Progenitor cell of endocrine pancreas (in vitro differentiated cells): ENCODE measurements around the gene PDE3A. TPM values are rescaled to one million over a fixed set of nuclear protein-coding genes. Genes with fewer than 3 reads are reported as not detected.
"Not testable (repeated sequence)": the region's sequence is repeated elsewhere in the genome, so short reads cannot be mapped to it uniquely, and the experiment has no call there.

Source experiments
- DNase-seq: peaks from one replicate; pipeline ENCODE4 v3.0.0; 2021; ENCODE audit warnings: low spot score; ENCODE audit not compliant: unreplicated experiment
- H3K27ac Mint-ChIP-seq: 2 replicates; pipeline ENCODE4 v1.8.0; 2021; ENCODE audit warnings: mild to moderate bottlenecking, moderate library complexity, mixed read lengths
- H3K27me3 Mint-ChIP-seq: 2 replicates; pipeline ENCODE4 v1.8.0; 2021; ENCODE audit warnings: mixed read lengths
- H3K36me3 Mint-ChIP-seq: 2 replicates; pipeline ENCODE4 v1.8.0; 2022; ENCODE audit warnings: mixed read lengths; ENCODE audit not compliant: insufficient read depth
- H3K4me1 Mint-ChIP-seq: 2 replicates; pipeline ENCODE4 v1.8.0; 2021; ENCODE audit warnings: low read depth, mixed read lengths
- H3K4me3 Mint-ChIP-seq: 2 replicates; pipeline ENCODE4 v1.8.0; 2021; ENCODE audit warnings: low read depth, mild to moderate bottlenecking, moderate library complexity, mixed read lengths
- H3K9me3 Mint-ChIP-seq: 2 replicates; pipeline ENCODE4 v1.8.0; 2021; ENCODE audit warnings: low read depth, mixed read lengths
- total RNA-seq: library from RNA; stranded (reverse); gene quantifications from 2 replicates; pipeline ENCODE4 v1.2.1, GENCODE V29; 2021
- TF ChIP-seq, protein P1 (sequence below): fragments of 200-600 bp; sonication (generic); IDR thresholded peaks from one replicate; pipeline ENCODE4 v1.5.0; 2021; ENCODE audit warnings: antibody characterized with exemption, mild to moderate bottlenecking; ENCODE audit not compliant: unreplicated experiment

The PDE3A gene
- total RNA-seq, 1 donor from 2014 or later = 121 TPM

GRCh38 chr12:20549108-20549719 lies 180.9 kb downstream of the PDE3A start:
- H3K36me3 Mint-ChIP-seq = peaks cover 14% of the 10 kb centered on the region
- H3K4me3 Mint-ChIP-seq = no peak overlapping the region
- no peaks in the 10 kb centered on the region for H3K27me3 Mint-ChIP-seq
- TF ChIP-seq, protein P1, sequence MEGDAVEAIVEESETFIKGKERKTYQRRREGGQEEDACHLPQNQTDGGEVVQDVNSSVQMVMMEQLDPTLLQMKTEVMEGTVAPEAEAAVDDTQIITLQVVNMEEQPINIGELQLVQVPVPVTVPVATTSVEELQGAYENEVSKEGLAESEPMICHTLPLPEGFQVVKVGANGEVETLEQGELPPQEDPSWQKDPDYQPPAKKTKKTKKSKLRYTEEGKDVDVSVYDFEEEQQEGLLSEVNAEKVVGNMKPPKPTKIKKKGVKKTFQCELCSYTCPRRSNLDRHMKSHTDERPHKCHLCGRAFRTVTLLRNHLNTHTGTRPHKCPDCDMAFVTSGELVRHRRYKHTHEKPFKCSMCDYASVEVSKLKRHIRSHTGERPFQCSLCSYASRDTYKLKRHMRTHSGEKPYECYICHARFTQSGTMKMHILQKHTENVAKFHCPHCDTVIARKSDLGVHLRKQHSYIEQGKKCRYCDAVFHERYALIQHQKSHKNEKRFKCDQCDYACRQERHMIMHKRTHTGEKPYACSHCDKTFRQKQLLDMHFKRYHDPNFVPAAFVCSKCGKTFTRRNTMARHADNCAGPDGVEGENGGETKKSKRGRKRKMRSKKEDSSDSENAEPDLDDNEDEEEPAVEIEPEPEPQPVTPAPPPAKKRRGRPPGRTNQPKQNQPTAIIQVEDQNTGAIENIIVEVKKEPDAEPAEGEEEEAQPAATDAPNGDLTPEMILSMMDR = peak; percentile 69
- no peak for DNase-seq
- peaks cover 9% of the 10 kb centered on the region for H3K9me3 Mint-ChIP-seq
- no peak overlapping the region for H3K27ac Mint-ChIP-seq
- H3K4me1 Mint-ChIP-seq = peaks cover 11% of the 10 kb centered on the region

- not testable (repeated sequence) for H3K27me3 Mint-ChIP-seq
Measured at GRCh38 chr12:20551742-20552442, 183.6 kb downstream of the PDE3A start.

DNA sequence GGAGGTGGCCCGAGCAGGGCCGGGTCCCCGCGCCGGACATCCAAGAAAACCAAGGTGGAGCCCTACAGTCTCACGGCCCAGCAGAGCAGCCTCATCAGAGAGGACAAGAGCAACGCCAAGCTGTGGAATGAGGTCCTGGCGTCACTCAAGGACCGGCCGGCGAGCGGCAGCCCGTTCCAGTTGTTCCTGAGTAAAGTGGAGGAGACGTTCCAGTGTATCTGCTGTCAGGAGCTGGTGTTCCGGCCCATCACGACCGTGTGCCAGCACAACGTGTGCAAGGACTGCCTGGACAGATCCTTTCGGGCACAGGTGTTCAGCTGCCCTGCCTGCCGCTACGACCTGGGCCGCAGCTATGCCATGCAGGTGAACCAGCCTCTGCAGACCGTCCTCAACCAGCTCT lies 184.2 kb downstream of the PDE3A start:
- peaks cover 21% of the 10 kb centered on the region for H3K36me3 Mint-ChIP-seq
- DNase-seq, H3K27me3 Mint-ChIP-seq, H3K9me3 Mint-ChIP-seq, H3K4me1 Mint-ChIP-seq, H3K4me3 Mint-ChIP-seq, H3K27ac Mint-ChIP-seq: not testable (repeated sequence)

More at GRCh38 chr12:20551742-20552442, 183.6 kb downstream of the PDE3A start:
- peaks cover 20% of the 10 kb centered on the region for H3K36me3 Mint-ChIP-seq
- DNase-seq, H3K9me3 Mint-ChIP-seq, H3K4me3 Mint-ChIP-seq, H3K4me1 Mint-ChIP-seq: not testable (repeated sequence)
- peak overlapping the region; percentile 91 for H3K27ac Mint-ChIP-seq

DNA sequence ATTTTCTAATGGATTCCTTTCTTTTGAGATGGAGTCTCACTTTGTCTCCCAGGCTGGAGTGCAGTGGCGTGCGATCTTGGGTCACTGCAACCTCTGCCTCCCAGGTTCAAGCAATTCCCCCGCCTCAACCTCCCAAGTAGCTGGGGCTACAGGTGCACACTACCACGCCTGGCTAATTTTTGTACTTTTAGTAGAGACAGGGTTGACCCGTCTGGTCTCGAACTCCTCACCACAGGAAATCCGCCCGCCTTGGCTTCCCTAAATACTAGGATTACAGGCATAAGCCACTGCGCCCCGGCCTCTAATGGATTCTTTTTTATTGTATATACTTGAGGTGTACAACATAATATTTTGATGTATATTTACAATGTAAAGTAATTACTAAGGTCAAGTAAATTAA lies 186.7 kb downstream of the PDE3A start:
- Mint-ChIP-seq H3K27me3 (no peaks in the 10 kb centered on the region), H3K4me3 (no peak overlapping the region), H3K4me1 (peaks cover 4% of the 10 kb centered on the region), H3K9me3 (peaks cover 9% of the 10 kb centered on the region), H3K27ac (peak overlapping the region; percentile 52), H3K36me3 (peaks cover 25% of the 10 kb centered on the region)
- TF ChIP-seq, protein P1 = no peak
- DNase-seq = no peak

- Mint-ChIP-seq H3K9me3 (peaks cover 9% of the 10 kb centered on the region), H3K36me3 (peaks cover 27% of the 10 kb centered on the region), H3K4me3 (no peak overlapping the region), H3K27me3 (no peaks in the 10 kb centered on the region), H3K4me1 (peaks cover 4% of the 10 kb centered on the region), H3K27ac (no peak overlapping the region)
- DNase-seq = no peak
- TF ChIP-seq, protein P1 = no peak
Measured at GRCh38 chr12:20555771-20556170, 187.4 kb downstream of the PDE3A start.

GRCh38 chr12:20557096-20557495 lies 188.8 kb downstream of the PDE3A start:
- TF ChIP-seq, protein P1 = no peak
- H3K36me3 Mint-ChIP-seq = peaks cover 15% of the 10 kb centered on the region
- peaks cover 3% of the 10 kb centered on the region for H3K9me3 Mint-ChIP-seq
- no peak overlapping the region for H3K4me3 Mint-ChIP-seq
- H3K4me1 Mint-ChIP-seq = peaks cover 4% of the 10 kb centered on the region
- H3K27ac Mint-ChIP-seq = no peak overlapping the region
- no peak for DNase-seq
- H3K27me3 Mint-ChIP-seq = no peaks in the 10 kb centered on the region
